Type B pancreatic cell (in vitro differentiated cells): Measurements from ENCODE around the gene VAV2. TPM values are rescaled to one million over a fixed set of nuclear protein-coding genes. Genes with fewer than 3 reads are reported as not detected.

Source experiments
- DNase-seq: peaks from one replicate; pipeline ENCODE4 v3.0.0; 2021; ENCODE audit warnings: mixed read lengths; ENCODE audit not compliant: unreplicated experiment; ENCODE audit errors: extremely low spot score
- H3K27ac Mint-ChIP-seq: 2 replicates; pipeline ENCODE4 v1.8.0; 2021; ENCODE audit warnings: mild to moderate bottlenecking, mixed read lengths
- H3K27me3 Mint-ChIP-seq: 2 replicates; pipeline ENCODE4 v1.8.0; 2021; ENCODE audit warnings: mixed read lengths
- H3K36me3 Mint-ChIP-seq: 2 replicates; pipeline ENCODE4 v1.8.0; 2021; ENCODE audit warnings: mixed read lengths
- H3K4me1 Mint-ChIP-seq: one replicate; pipeline ENCODE4 v1.8.0; 2021; ENCODE audit warnings: mixed read lengths; ENCODE audit not compliant: unreplicated experiment
- H3K4me3 Mint-ChIP-seq: 2 replicates; pipeline ENCODE4 v1.8.0; 2021; ENCODE audit warnings: mild to moderate bottlenecking, mixed read lengths
- H3K9me3 Mint-ChIP-seq: 2 replicates; pipeline ENCODE4 v1.8.0; 2021; ENCODE audit warnings: mixed read lengths
- total RNA-seq: library from RNA; stranded (reverse); gene quantifications from 2 replicates; pipeline ENCODE4 v1.2.1, GENCODE V29; 2021; ENCODE audit warnings: low replicate concordance
- TF ChIP-seq, protein P1 (sequence below): fragments of 200-600 bp; sonication (generic); conservative IDR thresholded peaks from 2 replicates; pipeline ENCODE4 v1.5.0; 2021; ENCODE audit warnings: antibody characterized with exemption, mild to moderate bottlenecking

Gene VAV2
- total RNA-seq, 1 donor from 2014 or later = 39.4 TPM

DNA sequence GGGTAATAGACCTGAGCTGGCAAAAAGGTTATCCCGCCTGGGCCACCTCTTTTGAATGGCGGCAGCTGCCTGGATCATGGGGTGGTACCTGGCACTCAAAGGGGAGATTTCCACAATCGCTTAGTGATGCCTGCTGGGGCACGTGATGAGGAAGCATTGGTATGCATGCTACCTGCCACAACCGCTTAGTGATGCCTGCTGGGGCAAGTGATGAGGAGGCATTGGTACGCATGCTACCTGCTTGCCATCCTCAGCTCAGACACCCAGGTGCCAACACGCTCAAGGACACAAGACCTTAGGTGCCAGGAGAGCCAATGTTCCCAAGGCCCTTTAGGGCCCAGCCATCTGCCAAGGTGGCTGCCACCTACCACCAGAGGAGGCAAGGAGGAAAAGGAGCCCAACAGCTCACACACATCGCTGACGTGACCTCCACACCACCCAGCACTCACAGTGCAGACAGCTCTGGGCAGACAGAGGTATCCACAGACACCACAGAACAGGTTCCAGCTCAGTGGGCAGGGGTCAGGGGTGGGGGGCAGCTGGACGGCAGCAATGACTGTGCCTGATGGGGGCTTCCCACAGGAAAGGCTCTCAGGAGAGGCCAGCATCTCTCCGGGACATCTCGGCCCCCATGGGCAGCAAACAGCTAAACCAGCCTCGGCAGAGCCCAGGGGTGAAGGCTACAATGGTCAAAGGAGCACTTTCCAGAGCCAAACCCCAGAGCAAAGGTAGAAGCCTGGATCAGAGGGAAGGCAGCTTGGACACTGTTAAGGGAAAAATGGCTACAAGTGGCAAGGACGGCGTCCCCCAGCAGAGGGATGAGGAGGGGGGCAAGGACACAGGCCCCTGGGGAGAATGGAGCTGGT, 210.9 kb downstream of the VAV2 start:
- H3K4me1 Mint-ChIP-seq = peaks cover 12% of the 10 kb centered on the region
- TF ChIP-seq, protein P1, sequence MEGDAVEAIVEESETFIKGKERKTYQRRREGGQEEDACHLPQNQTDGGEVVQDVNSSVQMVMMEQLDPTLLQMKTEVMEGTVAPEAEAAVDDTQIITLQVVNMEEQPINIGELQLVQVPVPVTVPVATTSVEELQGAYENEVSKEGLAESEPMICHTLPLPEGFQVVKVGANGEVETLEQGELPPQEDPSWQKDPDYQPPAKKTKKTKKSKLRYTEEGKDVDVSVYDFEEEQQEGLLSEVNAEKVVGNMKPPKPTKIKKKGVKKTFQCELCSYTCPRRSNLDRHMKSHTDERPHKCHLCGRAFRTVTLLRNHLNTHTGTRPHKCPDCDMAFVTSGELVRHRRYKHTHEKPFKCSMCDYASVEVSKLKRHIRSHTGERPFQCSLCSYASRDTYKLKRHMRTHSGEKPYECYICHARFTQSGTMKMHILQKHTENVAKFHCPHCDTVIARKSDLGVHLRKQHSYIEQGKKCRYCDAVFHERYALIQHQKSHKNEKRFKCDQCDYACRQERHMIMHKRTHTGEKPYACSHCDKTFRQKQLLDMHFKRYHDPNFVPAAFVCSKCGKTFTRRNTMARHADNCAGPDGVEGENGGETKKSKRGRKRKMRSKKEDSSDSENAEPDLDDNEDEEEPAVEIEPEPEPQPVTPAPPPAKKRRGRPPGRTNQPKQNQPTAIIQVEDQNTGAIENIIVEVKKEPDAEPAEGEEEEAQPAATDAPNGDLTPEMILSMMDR = no peak
- peaks cover 5% of the 10 kb centered on the region for H3K36me3 Mint-ChIP-seq
- no peaks in the 10 kb centered on the region for H3K27me3 Mint-ChIP-seq
- no peak overlapping the region for H3K4me3 Mint-ChIP-seq
- DNase-seq = no peak
- no peak overlapping the region for H3K27ac Mint-ChIP-seq
- H3K9me3 Mint-ChIP-seq = no peaks in the 10 kb centered on the region

DNA sequence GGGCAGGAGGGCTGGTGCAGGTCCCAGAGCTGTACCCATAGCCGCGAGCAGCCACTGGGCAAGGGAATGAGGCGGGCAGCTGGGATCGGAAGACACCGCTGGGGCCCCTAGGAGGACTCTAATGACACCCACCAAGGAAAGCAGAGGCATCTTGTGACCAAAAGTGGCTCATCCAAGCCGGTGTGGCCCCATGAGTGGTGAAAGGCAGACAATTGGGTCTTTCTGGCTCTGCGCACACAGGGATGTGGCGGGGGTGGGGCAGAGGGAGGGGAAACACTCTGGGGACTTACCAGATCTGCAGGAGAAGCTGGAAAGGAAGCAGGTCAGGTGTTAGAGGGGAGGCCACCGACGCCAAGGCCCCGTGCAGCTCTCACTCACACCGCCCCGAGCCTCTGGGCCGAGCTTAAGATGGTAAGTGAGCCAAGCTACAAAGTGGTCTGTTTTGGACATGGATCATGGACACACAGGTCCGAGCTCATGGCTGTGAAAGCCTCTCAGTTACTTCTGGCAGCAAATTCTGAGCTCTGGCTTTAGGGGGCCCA, 211.6 kb downstream of the VAV2 start:
- Mint-ChIP-seq H3K4me3 (no peak overlapping the region), H3K4me1 (peaks cover 12% of the 10 kb centered on the region), H3K27me3 (no peaks in the 10 kb centered on the region), H3K36me3 (peaks cover 2% of the 10 kb centered on the region), H3K27ac (no peak overlapping the region), H3K9me3 (no peaks in the 10 kb centered on the region)
- DNase-seq = no peak
- TF ChIP-seq, protein P1 = no peak

DNA sequence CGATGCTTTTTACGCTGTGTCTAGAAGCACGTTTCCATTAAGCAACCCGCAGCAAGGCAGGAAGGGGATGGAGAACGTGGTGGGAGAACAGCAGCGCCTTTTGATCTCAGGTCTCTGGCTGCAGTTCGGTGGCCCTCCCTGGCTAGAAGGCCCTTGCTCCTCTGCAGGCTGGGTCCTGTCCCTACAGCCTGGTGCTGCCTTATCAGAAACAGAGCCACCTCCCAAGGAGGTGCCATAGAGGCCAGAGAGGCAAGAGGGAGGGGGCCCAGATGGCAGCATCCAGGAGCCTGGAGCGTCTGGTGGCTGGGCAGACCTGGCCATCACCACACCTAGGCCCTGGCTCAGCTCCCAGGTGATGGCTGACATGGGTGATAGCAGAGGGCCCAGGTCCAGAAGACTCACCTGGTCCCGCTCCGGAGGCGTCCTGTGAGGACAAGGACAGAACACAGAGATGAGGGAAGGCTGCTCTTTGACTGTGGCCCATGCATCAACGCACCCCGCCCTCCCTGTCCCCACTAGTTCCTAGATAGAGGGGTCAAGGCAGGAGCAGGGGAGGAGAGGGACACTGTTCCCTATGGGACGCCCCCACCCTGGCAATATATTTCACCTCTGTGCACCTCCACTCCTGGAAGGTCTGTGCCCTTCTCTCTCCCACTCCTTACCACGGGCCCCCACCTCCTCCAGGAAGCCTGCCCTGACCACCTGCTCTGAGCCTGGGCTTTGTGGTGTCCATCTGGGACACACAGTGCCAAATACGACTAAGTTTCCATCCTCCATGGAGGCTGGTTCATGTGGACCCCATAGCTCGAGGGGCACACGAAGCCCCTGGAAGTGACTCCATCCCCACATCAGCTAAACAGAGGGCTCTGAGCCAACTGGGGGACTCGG, 212.4 kb downstream of the VAV2 start:
- no peaks in the 10 kb centered on the region for H3K27me3 Mint-ChIP-seq
- H3K4me1 Mint-ChIP-seq = peaks cover 12% of the 10 kb centered on the region
- TF ChIP-seq, protein P1 = no peak
- no peak for DNase-seq
- H3K4me3 Mint-ChIP-seq = no peak overlapping the region
- peaks cover 4% of the 10 kb centered on the region for H3K36me3 Mint-ChIP-seq
- H3K27ac Mint-ChIP-seq = no peak overlapping the region
- H3K9me3 Mint-ChIP-seq = no peaks in the 10 kb centered on the region

DNA sequence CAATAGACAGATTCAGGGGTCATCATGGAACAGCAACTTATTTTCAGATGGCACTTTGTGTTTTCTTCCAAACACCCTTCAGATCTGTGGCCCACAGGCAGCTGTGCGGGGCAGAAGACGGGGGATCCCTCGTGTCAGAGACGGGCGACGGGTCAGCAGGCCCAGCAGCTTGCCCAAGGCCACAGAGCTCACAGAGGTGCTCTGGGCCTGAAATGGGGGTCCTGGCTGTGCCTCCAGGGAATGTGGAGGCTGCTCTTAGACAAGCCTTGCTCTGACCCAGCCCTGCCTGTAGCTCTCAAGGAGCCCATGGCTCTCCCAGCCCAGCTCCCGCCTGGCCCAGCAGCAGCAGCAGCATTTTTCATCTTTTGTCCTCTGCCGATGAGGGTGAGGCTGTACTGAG, 213.0 kb downstream of the VAV2 start:
- no peak for DNase-seq
- TF ChIP-seq, protein P1 = no peak
- H3K9me3 Mint-ChIP-seq = no peaks in the 10 kb centered on the region
- peaks cover 4% of the 10 kb centered on the region for H3K36me3 Mint-ChIP-seq
- H3K27ac Mint-ChIP-seq = no peak overlapping the region
- H3K4me1 Mint-ChIP-seq = peaks cover 12% of the 10 kb centered on the region
- H3K4me3 Mint-ChIP-seq = no peak overlapping the region
- H3K27me3 Mint-ChIP-seq = no peaks in the 10 kb centered on the region

DNA sequence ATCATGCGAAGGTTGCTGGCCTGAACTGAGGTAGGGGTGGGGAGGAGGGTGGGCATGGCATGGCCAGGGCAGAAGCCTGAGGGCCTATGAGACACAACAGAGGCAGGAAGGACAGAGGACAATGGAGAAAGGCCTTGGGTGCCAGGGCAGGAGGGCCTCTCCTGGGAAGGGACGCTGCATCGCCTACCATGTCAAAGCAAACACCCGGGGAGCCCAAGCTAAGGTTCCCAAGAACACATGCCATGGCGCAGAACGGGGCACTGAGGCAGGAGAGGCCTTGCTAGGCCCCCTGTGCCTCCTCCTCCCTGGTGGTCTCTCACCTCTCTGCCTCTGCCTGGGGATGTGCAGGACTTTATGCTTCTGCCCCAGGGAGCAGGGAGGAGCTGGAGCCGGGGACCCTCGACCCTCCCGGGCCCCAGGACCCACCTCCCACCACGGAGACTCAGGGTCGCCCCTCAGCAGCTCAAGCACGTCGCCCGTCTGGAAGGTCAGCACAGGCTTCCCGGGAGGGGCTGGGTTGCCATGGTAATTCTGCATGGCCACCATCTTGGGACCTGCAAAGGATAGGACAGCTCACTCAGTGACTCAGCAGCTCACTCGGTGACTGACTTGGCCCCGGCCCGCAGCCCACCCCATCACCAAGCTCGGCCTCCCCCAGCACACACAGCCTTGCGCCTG, 213.6 kb downstream of the VAV2 start:
- Mint-ChIP-seq H3K27me3 (no peaks in the 10 kb centered on the region), H3K27ac (no peak overlapping the region), H3K9me3 (no peaks in the 10 kb centered on the region), H3K4me1 (peaks cover 12% of the 10 kb centered on the region), H3K4me3 (no peak overlapping the region), H3K36me3 (peaks cover 4% of the 10 kb centered on the region)
- TF ChIP-seq, protein P1 = no peak
- DNase-seq = no peak
